COR-L47 (cell line): ENCODE data around the gene SMIM43.
"Not testable (repeated sequence)": the region's sequence is repeated elsewhere in the genome, so short reads cannot be mapped to it uniquely, and the experiment has no call there.

ENCODE experiments used
- DNase-seq: peaks from one replicate; lab custom pipeline; 2025; lab: John Stamatoyannopoulos, UW

SMIM43 gene

DNA sequence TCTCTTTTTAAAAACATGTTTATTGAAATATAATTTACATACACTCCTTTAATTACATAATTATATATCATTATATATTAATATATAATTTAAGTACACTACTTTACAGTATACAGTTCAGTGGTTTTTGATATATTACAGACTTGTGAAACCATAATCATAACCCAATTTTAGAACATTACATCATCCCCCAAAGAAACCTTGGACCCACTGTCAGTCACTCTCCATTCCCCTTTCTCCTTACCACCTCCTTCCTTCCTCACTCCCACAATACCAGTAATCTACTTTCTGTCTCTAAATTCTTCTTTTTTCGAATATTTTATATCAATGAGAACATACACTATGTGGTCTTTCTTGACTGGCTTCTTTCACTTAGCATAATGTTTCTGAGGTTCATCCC, 18.2 kb upstream of the SMIM43 start:
- DNase-seq = no peak

DNA sequence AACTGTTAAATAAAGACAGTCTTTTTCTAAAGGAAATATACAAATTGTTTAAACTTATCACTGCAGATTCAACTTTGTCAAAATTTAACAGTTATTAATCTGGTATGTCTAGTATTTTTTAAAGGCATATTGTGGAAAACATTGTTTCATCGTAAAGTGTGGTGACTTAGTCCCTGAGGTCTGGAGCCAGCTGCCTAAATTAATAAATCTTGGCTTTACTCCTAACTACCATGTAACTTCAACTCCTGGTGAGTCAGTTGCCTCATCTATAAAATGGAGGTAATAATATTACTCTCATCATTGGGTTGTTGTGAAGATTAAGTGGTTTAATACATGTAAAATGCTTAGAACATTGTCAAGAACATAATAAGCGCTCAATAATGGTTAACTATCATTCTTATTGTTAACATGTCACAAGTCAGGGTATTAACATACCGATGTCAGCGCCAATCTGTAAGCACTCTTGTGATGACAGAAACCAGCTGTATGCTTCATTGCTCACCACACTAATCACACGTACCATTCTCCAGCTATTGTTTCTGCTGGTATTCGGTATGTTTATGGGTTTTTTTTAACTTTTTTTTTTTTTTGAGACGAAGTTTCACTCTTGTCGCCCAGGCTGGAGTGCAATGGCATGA, 14.1 kb upstream of the SMIM43 start:
- no peak for DNase-seq

DNA sequence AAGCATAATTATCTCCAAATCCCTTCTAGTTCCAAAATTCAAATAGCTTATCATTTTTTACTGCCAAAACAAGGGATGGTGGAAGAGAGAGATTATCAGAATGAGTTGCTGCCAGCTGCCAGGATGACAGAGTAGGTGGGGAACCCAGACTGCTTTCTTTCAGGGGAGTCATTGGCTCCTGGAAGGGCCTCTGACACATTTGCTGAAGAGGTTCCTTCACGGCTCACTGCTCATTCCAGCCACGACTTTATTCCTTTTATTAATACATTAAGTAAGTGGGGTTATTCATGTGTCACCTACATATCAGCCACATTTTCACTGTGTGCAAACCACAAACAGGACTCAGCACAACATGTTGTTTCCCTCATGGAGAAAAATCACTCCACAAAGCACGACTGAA, 12.7 kb upstream of the SMIM43 start:
- no peak for DNase-seq

DNA sequence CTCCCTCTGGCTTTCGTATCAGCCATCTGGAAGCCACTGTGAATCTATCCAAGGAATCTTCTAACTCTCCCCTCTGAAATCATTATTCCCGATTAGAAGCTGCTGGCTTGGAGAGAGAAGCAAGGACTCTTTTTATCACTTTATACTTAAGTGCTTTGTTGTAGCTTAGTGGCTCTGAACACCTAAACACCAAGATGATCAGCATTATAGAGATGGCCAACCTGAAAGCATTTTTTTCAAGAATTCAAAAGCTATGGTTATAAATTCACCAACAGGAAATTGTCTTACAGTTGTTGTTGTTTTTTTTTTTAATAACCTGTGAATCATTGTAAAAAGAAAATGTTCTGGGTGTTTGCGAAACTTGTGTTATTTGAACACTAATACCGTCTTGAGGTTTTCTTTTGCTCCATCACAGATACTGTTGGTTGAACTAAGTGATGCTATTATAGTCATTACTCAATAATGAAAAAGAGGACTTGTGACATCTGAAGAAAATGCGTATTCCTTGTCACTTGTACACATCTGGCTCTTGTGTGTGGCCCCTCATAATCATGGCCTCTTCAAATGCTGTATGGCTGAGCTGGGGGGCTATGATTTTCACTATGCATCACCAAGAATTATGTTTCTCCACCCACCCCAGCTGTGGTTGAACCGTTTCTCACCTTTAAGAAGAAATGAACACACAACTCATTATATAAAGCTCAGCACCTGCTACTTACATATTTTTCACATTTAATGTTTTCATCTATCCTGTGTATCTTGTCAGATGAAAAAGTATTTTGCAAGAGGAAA, 11.8 kb upstream of the SMIM43 start:
- no peak for DNase-seq

DNA sequence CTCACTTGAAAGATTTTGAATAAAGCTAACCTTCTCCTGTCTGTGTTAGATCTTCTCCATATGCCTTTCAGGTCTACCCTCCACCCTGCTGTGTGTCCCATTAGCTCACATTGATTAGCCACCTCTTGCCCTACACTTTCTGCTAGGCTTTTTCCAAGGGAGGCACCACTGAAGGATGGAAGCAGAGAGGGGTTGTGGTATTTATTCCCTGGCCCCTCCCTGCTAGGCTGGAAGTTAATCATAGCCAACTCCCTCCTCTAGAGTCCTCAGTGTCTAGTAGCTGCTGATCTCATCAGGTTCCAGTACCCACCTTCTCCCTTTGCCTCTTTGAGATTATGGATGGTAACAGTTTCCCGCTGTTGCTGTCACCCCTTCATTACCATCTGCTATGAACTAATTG, 8.9 kb upstream of the SMIM43 start:
- no peak for DNase-seq

DNA sequence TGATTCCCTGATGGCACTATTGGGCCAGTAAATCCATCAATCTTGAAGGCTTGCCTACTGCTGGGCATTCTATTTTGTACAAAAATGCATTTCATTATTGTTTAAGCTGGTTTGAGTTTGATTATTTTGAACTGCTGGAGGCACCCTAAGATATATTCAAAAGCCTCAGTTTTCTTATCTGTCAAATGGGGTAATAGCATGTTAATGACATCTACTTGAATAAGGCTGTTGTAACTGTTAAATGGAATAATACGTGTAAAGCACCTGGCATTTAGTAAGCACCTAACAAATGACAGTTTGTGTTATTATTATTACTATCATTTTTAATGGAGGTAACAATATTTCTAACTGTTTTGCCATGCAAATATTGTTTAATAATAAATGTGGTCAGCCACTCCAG, 6.9 kb upstream of the SMIM43 start:
- DNase-seq = no peak

DNA sequence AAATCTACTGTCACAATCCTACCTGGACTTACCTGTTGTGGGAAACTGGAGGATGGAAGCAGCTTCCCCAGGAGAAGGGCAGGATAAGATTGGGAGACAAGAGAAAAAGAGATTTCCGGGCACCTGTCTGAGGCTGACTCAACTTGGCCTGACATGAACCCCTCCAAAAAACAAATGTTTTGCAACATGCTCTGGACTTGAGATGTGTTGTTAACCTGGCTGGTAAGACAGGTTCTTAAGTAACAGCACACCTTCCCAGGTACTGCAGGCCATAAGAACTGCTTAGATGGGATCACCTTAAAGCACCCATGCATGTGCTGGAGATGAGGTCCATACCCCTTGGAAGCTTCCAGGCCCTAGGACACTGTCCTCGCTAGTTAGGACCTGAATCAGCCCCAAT, 4.4 kb upstream of the SMIM43 start:
- DNase-seq = no peak

DNA sequence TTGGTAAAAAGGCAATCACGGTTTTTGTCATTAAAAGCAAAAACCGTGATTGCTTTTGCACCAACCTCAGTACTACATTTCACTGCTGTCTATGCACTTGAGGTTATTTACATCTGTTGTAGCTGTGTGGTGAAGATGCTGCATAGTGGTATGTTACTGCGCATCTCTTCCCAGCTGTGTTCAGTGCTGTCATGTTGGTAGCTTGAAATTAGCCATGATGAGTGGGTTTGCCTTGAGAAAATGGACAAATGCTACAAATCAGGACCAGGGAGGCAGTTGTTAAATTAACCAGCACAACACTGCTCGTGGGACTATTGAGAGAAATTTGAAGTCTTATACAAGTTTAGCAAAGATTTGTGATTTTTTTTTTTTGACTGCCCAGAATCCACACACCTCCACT, 2.2 kb upstream of the SMIM43 start:
- DNase-seq = no peak

DNA sequence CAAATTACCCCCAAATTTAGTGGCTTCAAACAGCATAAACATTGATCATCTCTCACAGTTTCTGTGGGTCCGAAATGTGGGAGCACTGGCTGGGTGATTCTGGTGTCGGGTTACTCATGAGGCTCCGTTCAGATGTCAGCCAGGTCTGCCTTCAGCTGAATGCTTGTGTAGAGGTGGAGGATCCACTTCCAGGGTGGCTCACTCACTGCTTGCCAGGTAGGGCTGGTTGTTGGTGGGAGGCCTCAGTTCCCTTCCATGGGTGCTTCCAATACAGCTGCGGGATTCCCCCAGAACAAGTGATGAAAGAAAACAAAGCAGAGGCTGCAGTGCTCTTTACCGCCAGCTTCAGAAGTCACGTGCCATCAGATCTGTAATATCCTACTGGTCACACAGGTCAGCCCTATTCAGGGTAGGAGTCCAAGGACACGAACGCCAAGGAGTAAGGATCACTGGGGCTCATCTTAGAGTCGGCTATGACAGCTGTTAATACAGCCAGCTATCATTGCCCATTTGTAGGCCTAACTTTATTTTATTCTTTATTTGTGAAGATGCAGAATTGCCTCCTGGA, 1.1 kb upstream of the SMIM43 start:
- DNase-seq = no peak

DNA sequence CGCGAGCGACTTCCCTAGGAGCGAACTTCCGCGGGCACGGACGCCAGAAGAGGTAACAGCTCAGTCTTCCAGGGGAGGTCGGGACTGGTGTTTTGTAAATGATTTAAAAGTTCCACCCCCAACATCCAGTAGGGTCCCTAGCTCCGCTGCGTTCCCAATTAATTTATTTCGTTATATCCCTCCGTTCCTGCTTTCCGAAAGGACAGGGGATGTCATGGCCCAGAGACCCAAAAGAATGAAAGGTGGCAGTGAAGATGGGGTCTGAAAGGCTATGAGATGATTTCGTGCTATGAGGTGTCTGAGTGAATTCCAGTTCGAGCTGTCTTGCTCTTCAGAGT, 373 bp upstream of the SMIM43 start:
- DNase-seq = no peak

DNA sequence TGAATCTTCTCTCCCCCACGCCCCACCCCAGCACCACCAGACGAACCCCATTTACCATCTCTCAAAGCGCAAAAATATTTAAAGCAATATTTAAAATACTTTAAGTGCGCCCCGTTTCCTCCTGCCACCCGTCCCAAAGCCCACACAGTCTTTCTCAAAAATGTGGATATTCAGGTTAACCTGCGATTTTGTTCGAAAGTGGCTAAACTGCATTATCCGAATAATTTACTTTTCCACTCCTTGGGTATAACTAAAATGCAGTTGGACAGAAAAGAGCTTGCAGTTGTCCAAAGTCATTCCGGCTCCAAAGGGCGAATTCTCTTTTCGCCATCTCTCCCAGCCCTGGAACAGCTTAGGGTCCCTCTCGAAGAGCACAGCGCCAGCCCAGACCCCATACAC, 662 bp downstream of the SMIM43 start:
- DNase-seq = no peak

DNA sequence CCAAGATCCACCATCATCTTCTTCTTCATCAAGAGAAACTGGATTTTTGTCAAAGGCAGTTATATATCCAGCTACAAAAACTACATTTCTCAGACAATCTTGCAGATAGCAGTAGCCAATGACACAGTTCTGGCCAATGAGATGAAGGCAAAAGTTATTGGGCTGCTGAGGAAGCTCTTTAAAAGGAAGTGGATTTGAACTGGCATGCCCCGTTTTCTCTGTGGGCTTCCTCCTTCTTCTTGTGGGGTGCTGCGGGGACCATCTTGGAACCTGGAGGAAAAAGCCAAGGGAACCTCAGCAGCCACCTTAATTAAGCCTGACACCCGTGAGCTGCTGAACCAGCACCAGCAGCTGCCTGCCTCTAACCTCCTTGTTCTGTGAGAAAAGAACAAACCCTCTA, 4.8 kb downstream of the SMIM43 start:
- no peak for DNase-seq

DNA sequence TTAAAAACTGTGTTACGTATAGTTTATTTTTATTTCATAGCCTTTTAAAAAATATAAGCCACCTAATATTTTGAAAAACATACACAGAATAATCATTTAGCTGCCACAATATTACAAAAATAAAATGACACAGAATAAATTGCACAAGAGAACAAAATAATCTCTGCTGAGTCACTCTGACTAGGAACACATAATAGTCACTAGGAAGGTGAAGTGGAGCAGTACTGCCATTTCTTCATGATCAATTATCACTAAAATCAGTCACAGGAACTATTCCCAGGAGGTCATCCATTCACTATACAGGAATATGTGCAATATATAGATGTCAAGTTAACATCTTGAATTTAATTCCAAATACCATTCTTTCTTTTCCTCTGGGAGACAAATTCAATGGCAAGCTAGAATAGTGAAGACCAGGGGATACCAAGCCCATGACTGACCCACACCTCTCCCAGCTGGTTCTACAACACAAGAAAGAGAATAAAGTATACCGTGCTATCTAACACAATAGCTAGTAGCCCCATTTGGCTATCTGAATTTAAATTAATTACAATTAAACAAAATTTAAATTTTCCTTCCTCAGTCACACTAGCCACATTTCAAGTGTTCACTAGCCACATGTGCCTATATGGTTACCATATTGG, 5.9 kb downstream of the SMIM43 start:
- DNase-seq = no peak

DNA sequence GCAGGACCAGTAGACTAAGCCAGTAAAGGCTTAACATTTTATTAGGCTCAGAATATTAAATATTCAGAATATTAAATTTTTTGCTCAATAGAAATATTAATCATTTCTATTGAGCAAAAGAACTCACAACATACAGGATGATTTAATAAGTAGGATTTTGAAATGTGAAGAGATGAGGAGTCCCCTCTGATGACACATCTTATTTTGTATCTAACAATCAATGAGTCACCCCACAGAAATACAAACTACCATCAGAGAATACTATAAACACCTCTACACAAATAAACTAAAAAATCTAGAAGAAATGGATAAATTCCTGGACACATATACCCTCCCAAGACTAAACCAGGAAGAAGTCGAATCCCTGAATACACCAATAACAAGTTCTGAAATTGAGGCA, 12.8 kb downstream of the SMIM43 start:
- DNase-seq = not testable (repeated sequence)

DNA sequence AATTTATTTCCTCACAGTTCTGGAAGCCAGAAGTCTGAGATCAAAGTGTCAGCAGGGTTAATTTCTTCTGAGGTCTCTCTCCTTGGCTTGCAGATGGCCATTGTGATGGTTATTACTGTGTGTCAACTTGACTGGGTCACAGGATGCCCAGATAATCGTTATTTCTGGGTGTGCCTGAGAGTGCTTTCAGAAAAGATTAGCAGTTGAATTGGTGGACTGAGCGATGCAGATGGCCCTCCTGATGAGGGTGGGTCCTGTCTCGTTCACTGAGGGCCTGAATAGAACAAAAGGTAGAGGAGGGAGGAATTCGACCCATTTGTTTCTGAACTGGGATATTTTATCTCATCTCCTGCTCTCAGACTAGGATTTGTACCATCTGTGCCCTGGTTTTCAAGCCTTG, 15.7 kb downstream of the SMIM43 start:
- no peak for DNase-seq

DNA sequence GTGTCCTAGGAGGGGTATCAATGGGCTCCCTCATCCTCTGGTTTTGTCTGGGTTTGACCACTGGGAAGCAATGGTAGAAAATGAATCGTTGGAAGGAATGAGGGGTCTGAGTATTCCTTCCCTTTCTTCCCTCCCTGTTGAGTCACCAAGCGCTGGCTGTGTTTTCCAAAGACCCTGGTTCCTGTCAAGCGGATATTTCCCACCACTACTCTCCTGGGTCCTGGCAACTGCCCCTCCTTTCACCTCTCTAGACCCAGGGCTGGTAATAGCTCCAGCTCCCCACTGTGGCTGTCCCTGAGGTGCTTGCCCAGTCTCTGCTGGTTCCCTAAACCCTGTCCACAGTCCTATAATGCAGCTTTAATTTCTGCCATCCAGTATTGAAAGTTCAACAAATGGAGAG, 22.2 kb downstream of the SMIM43 start:
- DNase-seq = no peak

DNA sequence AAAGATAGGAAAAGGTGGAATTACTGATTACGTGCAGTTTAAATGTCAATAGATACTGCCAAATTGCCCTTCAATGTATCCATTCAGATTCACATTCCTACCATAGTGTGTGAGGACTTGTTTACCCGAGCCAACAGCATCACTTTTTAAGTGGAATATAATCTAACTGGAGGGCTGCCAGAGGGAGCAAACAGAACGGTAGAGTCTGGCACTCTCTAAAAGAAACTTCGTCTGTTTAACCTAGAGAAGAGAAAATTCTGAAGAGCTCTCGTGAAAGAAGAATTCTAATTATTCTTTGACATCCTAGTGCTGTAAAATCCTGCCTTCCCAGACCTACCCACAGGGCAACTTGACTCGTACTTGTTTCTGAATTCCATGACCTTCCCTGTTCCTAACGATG, 23.2 kb downstream of the SMIM43 start:
- no peak for DNase-seq

DNA sequence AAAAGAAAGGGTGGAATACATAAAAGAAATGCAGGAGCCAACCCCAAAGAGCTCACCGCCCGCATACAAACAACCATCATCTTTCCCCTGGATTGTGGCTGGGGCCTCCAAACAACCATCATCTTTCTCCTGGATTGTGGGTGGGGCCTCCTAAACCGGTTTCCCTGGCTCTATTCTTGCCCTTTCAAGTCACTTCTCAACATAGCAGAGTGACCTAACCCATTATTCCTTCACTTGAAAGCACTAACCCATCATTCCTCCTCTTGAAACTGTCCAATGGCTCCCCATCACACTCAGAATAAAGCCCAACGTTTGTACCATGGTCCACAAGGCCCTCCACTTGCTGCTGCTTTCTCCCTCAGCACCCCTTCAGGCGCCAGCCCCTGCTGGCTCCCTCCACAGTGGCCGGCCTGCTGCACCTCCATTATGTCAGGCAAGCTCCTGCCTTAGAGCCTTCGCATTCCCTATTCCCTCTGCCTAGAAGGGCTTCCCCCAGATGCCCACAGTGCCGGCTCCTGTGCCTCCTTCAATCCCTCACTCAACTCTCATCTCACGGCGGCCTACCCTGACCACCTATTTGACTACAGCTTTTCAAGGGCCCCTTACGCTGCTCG, 24.1 kb downstream of the SMIM43 start:
- DNase-seq = no peak

DNA sequence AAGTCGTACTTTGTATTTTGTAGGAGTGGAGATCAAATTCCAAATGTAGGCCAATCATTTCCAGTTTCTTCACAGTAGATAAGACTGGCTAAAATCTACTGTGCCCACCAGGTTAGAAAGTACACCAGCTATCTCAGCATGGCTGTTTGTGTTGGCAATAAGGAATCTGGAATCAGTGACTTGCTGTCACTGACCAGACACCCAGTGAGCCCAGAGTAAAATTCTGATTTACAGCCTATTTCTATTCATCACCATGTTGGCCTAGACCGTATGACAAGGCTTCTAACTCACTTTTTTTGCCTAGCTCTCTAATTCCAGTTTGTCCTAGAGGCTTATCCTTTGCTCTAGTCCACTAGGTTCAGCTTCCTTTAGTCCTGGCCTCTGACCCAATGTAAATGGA, 25.4 kb downstream of the SMIM43 start:
- DNase-seq = no peak

DNA sequence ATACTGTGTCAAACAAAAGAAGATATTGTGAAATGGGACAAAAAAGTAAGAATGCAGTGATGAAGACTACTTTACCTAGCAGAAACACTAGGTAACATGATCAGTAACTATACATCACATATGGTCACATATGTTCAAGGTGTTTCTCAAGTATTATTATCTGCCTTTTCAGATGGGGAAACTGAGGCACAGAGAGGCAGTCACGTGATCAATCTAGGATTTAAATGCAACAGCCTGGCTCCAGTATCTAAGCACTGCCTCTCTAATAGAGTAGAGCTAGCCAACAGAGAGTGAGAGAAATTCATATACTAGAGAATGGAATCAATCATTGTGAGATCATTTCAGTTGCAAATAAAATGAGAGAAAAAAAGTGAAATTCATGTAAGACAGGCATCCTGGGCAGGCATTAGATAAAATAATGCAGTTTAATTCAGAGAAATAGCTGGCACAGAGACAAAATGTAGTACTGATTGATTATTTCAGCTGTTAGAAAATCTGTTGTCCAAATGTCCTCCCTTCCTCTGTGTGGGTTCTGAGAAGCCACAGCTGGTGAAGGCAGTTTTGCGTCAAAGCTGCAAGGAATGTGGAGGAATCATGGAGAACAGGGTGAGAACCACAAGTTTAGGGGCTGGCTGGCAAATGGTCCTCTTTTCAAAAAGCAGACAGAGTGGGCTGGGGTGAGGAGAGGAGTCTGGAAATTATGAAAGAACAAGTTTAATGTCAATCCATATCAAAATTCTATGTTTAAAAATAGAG, 26.0 kb downstream of the SMIM43 start:
- DNase-seq = no peak

DNA sequence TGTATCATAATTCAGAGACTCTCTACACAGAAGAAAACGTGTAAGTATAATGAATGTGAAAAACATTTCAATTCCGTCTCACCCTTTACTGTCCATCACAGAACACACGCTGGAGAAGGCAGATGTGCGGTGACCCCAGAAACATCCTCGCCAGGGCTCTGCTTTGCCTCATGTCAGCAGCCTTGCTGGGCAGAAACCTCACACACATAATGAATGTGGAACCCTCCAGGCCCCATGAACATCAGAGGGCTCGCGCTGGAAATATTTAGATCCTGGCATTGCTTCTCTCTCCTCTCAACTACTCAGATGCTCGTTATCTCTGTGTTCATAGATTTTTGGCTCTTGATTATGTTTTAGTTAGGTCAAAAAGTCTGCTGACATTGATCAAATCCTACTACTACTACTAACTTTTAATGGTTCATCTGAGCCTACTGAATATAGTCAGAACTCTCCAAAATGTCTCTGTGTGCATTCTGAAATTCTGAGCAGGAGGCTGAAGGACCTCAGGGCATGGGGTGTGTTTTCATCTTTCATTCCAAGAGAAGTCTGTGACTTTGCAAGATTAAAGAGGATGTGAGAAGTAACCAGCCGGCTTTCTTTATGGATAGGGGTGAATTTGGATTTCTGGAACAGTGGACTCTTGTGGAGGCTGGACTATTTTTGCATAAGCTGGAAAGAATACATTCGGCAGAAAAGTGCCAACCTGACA, 27.0 kb downstream of the SMIM43 start:
- no peak for DNase-seq
